SK-N-MC (cell line): ENCODE measurements around the gene ACE.

Experiments
- EZH2 ChIP-seq: fragments of 200-600 bp; sonication (generic); IDR thresholded peaks from one replicate; pipeline ENCODE4 v1.6.1; 2017; ENCODE audit warnings: antibody characterized with exemption
- FOXP2 ChIP-seq: optimal IDR thresholded peaks from 2 replicates; pipeline ENCODE3; 2011; ENCODE audit warnings: mild to moderate bottlenecking, moderate library complexity; ENCODE audit not compliant: insufficient read depth; ENCODE audit errors: extremely low read length, control extremely low read depth
- POLR2AphosphoS5 ChIP-seq: IDR thresholded peaks from 2 replicates; pipeline ENCODE4 v1.6.1; 2012; ENCODE audit warnings: mild to moderate bottlenecking, low read depth, low read length, borderline replicate concordance

DNA sequence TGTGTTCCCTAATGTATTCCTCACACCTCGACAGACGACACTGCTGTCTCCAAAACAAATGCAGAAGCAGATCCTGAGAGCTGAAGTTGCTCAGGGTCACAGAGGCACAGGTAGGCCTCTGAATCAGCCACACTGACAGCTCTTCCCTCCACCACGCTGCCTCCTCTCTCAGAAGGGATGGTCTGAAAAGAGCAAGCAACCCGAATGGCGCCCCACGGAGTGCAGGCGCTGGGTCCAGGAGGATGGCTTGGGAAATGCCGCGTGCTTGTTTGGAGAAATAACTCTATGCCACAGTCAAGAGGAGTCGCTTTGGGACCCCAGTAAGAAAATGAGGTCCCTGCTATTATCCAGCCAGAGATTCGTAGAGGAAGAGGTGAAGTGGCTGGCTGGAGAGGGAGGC, 46.6 kb upstream of the ACE start:
- TF ChIP-seq POLR2AphosphoS5 (no peak), EZH2 (no peak), FOXP2 (no peak)
